A549 (cell line): ENCODE results near the gene SYMPK. TPM values are rescaled to one million over a fixed set of nuclear protein-coding genes. Genes with fewer than 3 reads are reported as not detected.

Experiments used
- ATAC-seq, 2 experiments: fragments of 200-7000 bp in 1 of 2; fragments of >200 bp in 1 of 2; cut with Nextera tagmentation in 1 of 2; cut with Tn5 transposase in 1 of 2; 3 replicates each; pipeline versions ENCODE4 v1.8.0 to v1.9.1; 2018 to 2020; ENCODE audit warnings: mild to moderate bottlenecking in 1 of 2, moderate library complexity in 1 of 2
- CTCF ChIA-PET: fragments of 300-600 bp; sonication (Branson Sonifier 250); formaldehyde crosslinking; extraction: SDS; loops from one replicate; lab custom pipeline; 2021; ENCODE audit warnings: antibody characterized with exemption, inconsistent platforms; lab: Yijun Ruan, JAX
- POLR2A ChIA-PET: fragments of 350-600 bp; formaldehyde crosslinking; extraction: SDS; loops from one replicate; lab custom pipeline; 2021; ENCODE audit warnings: antibody characterized with exemption, inconsistent platforms; lab: Yijun Ruan, JAX
- DNase-seq, 2 experiments: peaks; one replicate each; pipeline versions ENCODE4 v3.0.0 to v3.0.0-alpha.2; 2011 to 2016; ENCODE audit warnings: low read depth in 1 of 2, low spot score in 1 of 2
- FAIRE-seq: peaks from 2 replicates; lab custom pipeline; 2011; peaks lifted over from hg19 to GRCh38; lab: Jason Lieb, UNC
- H3K27ac ChIP-seq, 2 experiments: fragments of >200 bp; sonication (Bioruptor Twin); formaldehyde crosslinking; 3 replicates each; pipeline ENCODE4 v1.5.1; 2016 to 2017
- H3K4me1 ChIP-seq: fragments of >200 bp; sonication (Bioruptor Twin); formaldehyde crosslinking; 3 replicates; pipeline ENCODE4 v1.6.1; 2016
- H3K4me2 ChIP-seq: fragments of >200 bp; sonication (Bioruptor Twin); formaldehyde crosslinking; 3 replicates; pipeline ENCODE4 v1.6.1; 2016
- H3K4me3 ChIP-seq: fragments of >200 bp; sonication (Bioruptor Twin); formaldehyde crosslinking; 3 replicates; pipeline ENCODE4 v1.5.1; 2016
- H3K9me3 ChIP-seq: fragments of >200 bp; sonication (Bioruptor Twin); formaldehyde crosslinking; 3 replicates; pipeline ENCODE4 v1.6.1; 2016
- ATOH8 ChIP-seq: fragments of 250-450 bp; sonication (Bioruptor Pico); IDR thresholded peaks from 2 replicates; pipeline ENCODE4 v1.5.0; 2020; ENCODE audit warnings: low read depth, mild to moderate bottlenecking, moderate library complexity
- BCL3 ChIP-seq: fragments of >200 bp; sonication (Bioruptor Twin); formaldehyde crosslinking; IDR thresholded peaks from 3 replicates; pipeline ENCODE4 v1.6.1; 2016
- BHLHE40 ChIP-seq: IDR thresholded peaks from 2 replicates; pipeline ENCODE4 v1.6.1; 2012; ENCODE audit warnings: low read depth, low read length, inconsistent platforms
- CBX8 ChIP-seq: fragments of 200-600 bp; sonication (generic); IDR thresholded peaks from 2 replicates; pipeline ENCODE4 v1.6.1; 2016
- EHF ChIP-seq: fragments of 250-450 bp; sonication (Bioruptor Pico); IDR thresholded peaks from 2 replicates; pipeline ENCODE4 v1.5.0; 2020; ENCODE audit warnings: mild to moderate bottlenecking
- ESRRA ChIP-seq: fragments of 150-350 bp; IDR thresholded peaks from 2 replicates; pipeline ENCODE4 v1.6.1; 2014; ENCODE audit warnings: mild to moderate bottlenecking, low read length, borderline replicate concordance
- FOXS1 ChIP-seq: fragments of 250-450 bp; sonication (Bioruptor Pico); IDR thresholded peaks from 2 replicates; pipeline ENCODE4 v1.5.0; 2020; ENCODE audit warnings: mild to moderate bottlenecking, moderate library complexity
- GATA3 ChIP-seq: IDR thresholded peaks from 2 replicates; pipeline ENCODE4 v1.6.1; 2012; ENCODE audit warnings: borderline replicate concordance
- HOXA7 ChIP-seq: fragments of 250-450 bp; sonication (Bioruptor Pico); IDR thresholded peaks from 2 replicates; pipeline ENCODE4 v1.5.0; 2020; ENCODE audit warnings: mild to moderate bottlenecking, moderate library complexity
- HOXB13 ChIP-seq: fragments of 250-450 bp; sonication (Bioruptor Pico); IDR thresholded peaks from 2 replicates; pipeline ENCODE4 v1.5.0; 2020; ENCODE audit warnings: low read depth, mild to moderate bottlenecking, moderate library complexity
- JUNB ChIP-seq: fragments of >200 bp; sonication (Bioruptor Twin); formaldehyde crosslinking; IDR thresholded peaks from 2 replicates; pipeline ENCODE4 v1.6.1; 2016
- KDM1A ChIP-seq: fragments of 200-600 bp; sonication (generic); IDR thresholded peaks from 2 replicates; pipeline ENCODE4 v1.6.1; 2016; ENCODE audit warnings: low read depth, mild to moderate bottlenecking
- NR3C1 ChIP-seq: fragments of >200 bp; sonication (Bioruptor Twin); formaldehyde crosslinking; IDR thresholded peaks from 3 replicates; pipeline ENCODE4 v1.6.1; 2017
- PHF8 ChIP-seq: fragments of 200-600 bp; sonication (generic); IDR thresholded peaks from 2 replicates; pipeline ENCODE4 v1.6.1; 2016; ENCODE audit warnings: low read depth, mild to moderate bottlenecking, antibody characterized with exemption, moderate library complexity, borderline replicate concordance
- POLR2A ChIP-seq: IDR thresholded peaks from 2 replicates; pipeline ENCODE4 v1.6.1; 2012; ENCODE audit warnings: mild to moderate bottlenecking, low read length
- RFX5 ChIP-seq: fragments of 450-650 bp; IDR thresholded peaks from 2 replicates; pipeline ENCODE4 v1.7.1; 2014; ENCODE audit warnings: antibody characterized with exemption, mild to moderate bottlenecking, moderate library complexity
- SREBF2 ChIP-seq: fragments of 450-650 bp; IDR thresholded peaks from 2 replicates; pipeline ENCODE4 v1.6.1; 2014; ENCODE audit warnings: mild to moderate bottlenecking, moderate library complexity
- USF2 ChIP-seq: fragments of 450-650 bp; IDR thresholded peaks from 2 replicates; pipeline ENCODE4 v1.6.1; 2014; ENCODE audit warnings: antibody characterized with exemption
- ZNF302 ChIP-seq: fragments of 250-450 bp; sonication (Bioruptor Pico); IDR thresholded peaks from 2 replicates; pipeline ENCODE4 v1.9.0; 2021; ENCODE audit warnings: inconsistent platforms, mild to moderate bottlenecking, moderate library complexity
- WGBS: methylation state at CpG from one replicate; pipeline ENCODE4 v1.1.6; 2017; ENCODE audit errors: missing lambda C conversion rate; 5-methylcytosine and 5-hydroxymethylcytosine counted together
- polyA plus RNA-seq, 4 experiments: library from polyadenylated mRNA; depleted of rRNA in 3 of 4; stranded (reverse); fragments of >200 nt; fragmentation: RNase III in 1 of 4; extraction: RNeasy Plus Mini Kit Qiagen cat#74134 plus additional on column Dnase treatment in 1 of 4; gene quantifications; 2 replicates in 3 of 4; 3 replicates in 1 of 4; pipeline ENCODE4 v1.2.3, GENCODE V29; 2011 to 2017

Gene SYMPK
- polyA plus RNA-seq, 2 of the 4 experiments (the other 2 are of a cell fraction): 61.9 to 105 TPM

GRCh38 chr19:45772912-45773311, 90.0 kb downstream of the SYMPK start:
- Histone ChIP-seq H3K4me3 (no peak overlapping the region), H3K27ac (no peak overlapping the region), H3K9me3 (no peaks in the 10 kb centered on the region), H3K4me1 (peaks cover 5% of the 10 kb centered on the region), H3K4me2 (no peak overlapping the region)
- TF ChIP-seq NR3C1 (no peak), HOXB13 (CRISPR knock-in tag) (no peak), BCL3 (no peak), BHLHE40 (no peak), USF2 (no peak), KDM1A (no peak), ATOH8 (CRISPR knock-in tag) (no peak)
- ATAC-seq (no peak), DNase-seq (no peak), FAIRE-seq (no peak)
- ChIA-PET POLR2A (interaction anchor here (0.6 to 1.0 kb wide), 2 partner anchors 20 to 51 kb away, joined by 3 to 4 read pairs; partner anchors contain the start of gene DMWD), CTCF (interaction anchor here (0.6 to 74.3 kb wide), 7 partner anchors 10 to 92 kb away, joined by 3 to 2204 read pairs (median 4); partner anchors contain the start of genes DMPK, DMWD, FOXA3 and QPCTL)
- 88% methylated on average over 3 of the region's 3 CpGs for WGBS

GRCh38 chr19:45772130-45772840, 90.7 kb downstream of the SYMPK start:
- ATAC-seq (no peak), DNase-seq (no peak), FAIRE-seq (no peak)
- 89% methylated on average over 14 of the region's 14 CpGs for WGBS
- Histone ChIP-seq H3K4me1 (peaks cover 5% of the 10 kb centered on the region), H3K9me3 (no peaks in the 10 kb centered on the region), H3K4me2 (no peak overlapping the region), H3K4me3 (no peak overlapping the region), H3K27ac (no peak overlapping the region)
- ChIA-PET CTCF (interaction anchor here (0.5 to 74.3 kb wide), 7 partner anchors 36 to 111 kb away, joined by 3 to 2204 read pairs (median 4); partner anchors contain the start of genes DMPK, DMWD, FOXA3 and QPCTL), POLR2A (interaction anchor here (0.6 to 1.1 kb wide), 3 partner anchors 10 to 50 kb away, joined by 3 to 4 read pairs (median 4); partner anchors contain the start of genes DMPK and DMWD)
- no peak for TF ChIP-seq GATA3
- no peak for TF ChIP-seq KDM1A
- TF ChIP-seq BHLHE40: no peak
- TF ChIP-seq HOXB13 (CRISPR knock-in tag): no peak
- no peak for TF ChIP-seq BCL3
- TF ChIP-seq ZNF302 (CRISPR knock-in tag): no peak
- TF ChIP-seq ESRRA: no peak
- TF ChIP-seq EHF (CRISPR knock-in tag): no peak
- TF ChIP-seq CBX8: no peak
- no peak for TF ChIP-seq PHF8
- TF ChIP-seq POLR2A: no peak
- TF ChIP-seq JUNB: no peak
- no peak for TF ChIP-seq RFX5
- no peak for TF ChIP-seq HOXA7 (CRISPR knock-in tag)
- TF ChIP-seq NR3C1: no peak
- TF ChIP-seq FOXS1 (CRISPR knock-in tag): no peak
- no peak for TF ChIP-seq SREBF2
